Ovary (tissue), 9 donors: Measurements from ENCODE around the gene CTNNA3. TPM values are rescaled to one million over a fixed set of nuclear protein-coding genes. Genes with fewer than 3 reads are reported as not detected.

Experiments used
- DNase-seq, 5 donors: peaks; one replicate each; pipeline ENCODE4 v3.0.0-alpha.2; 2019 to 2020
- H3K27ac ChIP-seq, 2 donors: fragments of 200-600 bp; one replicate each; pipeline versions ENCODE4 v1.5.1 to v1.8.0; 2019 to 2022
- H3K27me3 ChIP-seq: fragments of 200-600 bp; one replicate; pipeline ENCODE4 v1.8.0; 2022
- H3K36me3 ChIP-seq: fragments of 200-600 bp; sonication (generic); one replicate; pipeline ENCODE4 v1.5.1; 2019
- H3K4me1 ChIP-seq: one replicate; pipeline ENCODE4 v1.8.1; 2013; ENCODE audit warnings: mild to moderate bottlenecking, moderate library complexity; ENCODE audit not compliant: insufficient read depth
- H3K4me3 ChIP-seq: fragments of 200-600 bp; sonication (generic); one replicate; pipeline ENCODE4 v1.5.1; 2017
- H3K9me3 ChIP-seq, 2 donors: fragments of 200-600 bp in 1 of 2; sonication (generic) in 1 of 2; one replicate each; pipeline versions ENCODE4 v1.5.1 to v1.8.1; 2013 to 2019; ENCODE audit warnings: mild to moderate bottlenecking in 1 of 2, moderate library complexity in 1 of 2
- CTCF ChIP-seq, 3 donors: fragments of 450-650 bp in 2 of 3; fragments of 200-600 bp in 1 of 3; IDR thresholded peaks; one replicate each; pipeline versions ENCODE4 v1.5.1 to v1.8.0; 2016 to 2022; ENCODE audit warnings: antibody characterized with exemption in 3 of 3, mild to moderate bottlenecking in 1 of 3
- EP300 ChIP-seq: sonication (generic); formaldehyde crosslinking; IDR thresholded peaks from one replicate; pipeline ENCODE4 v1.6.1; 2017; ENCODE audit warnings: antibody characterized with exemption
- POLR2A ChIP-seq: fragments of 450-650 bp; IDR thresholded peaks from one replicate; pipeline ENCODE4 v1.6.1; 2017; ENCODE audit warnings: antibody characterized with exemption, mild to moderate bottlenecking, moderate library complexity
- WGBS, 3 donors: extraction: QIAGEN DNeasy Blood & Tissue Kit in 1 of 3; methylation state at CpG; one replicate each; pipeline versions ENCODE4 v1.1.5 to v1.1.7; 2013 to 2017; 5-methylcytosine and 5-hydroxymethylcytosine counted together
- intact Hi-C, 4 donors: fragments of 100-400 bp; cut with DNase I; formaldehyde crosslinking; loops; one replicate each; pipeline versions ENCODE4 v1.11.0 to v1.15.1; 2022 to 2023
- polyA plus RNA-seq, 2 donors: library from polyadenylated mRNA; stranded (reverse); fragments of 200-250 nt in 1 of 2; fragments of 350-450 nt in 1 of 2; fragmentation: Illumina TruSeq in 1 of 2; extraction: RNeasy Lipid Tissue Mini Kit (QIAGEN cat#74804) in 1 of 2; gene quantifications; one replicate each; pipeline ENCODE4 v1.2.3, GENCODE V29; 2013 to 2014
- total RNA-seq, 7 donors: library from RNA; depleted of rRNA in 2 of 7; stranded (reverse); fragments of >200 nt in 2 of 7; fragmentation: NEBNext Ultra II Directional in 3 of 7; extraction: Animal tissue kit (Norgen Biotek cat#: 25700) in 3 of 7; gene quantifications; one replicate each; pipeline versions ENCODE4 v1.1.0 to v1.2.4, GENCODE V29; 2016 to 2023
- donor health status: DM: no; HTN: no; CAD: no; lungs with moderate emphysema.
- donor health status: DM: no; HTN: no; CAD: no.
- donor health status: Bipolar disorder and iron deficiency.
- donor health status: DM: yes; HTN: yes; CAD: no.
- donor health status: DM: no; HTN: no; CAD: no.
- donor health status: DM: yes; HTN: yes; CAD: no.

The CTNNA3 gene
- total and polyA plus RNA-seq, 9 donors, result 1.9 to 9.7 (median 4.0) TPM

DNA sequence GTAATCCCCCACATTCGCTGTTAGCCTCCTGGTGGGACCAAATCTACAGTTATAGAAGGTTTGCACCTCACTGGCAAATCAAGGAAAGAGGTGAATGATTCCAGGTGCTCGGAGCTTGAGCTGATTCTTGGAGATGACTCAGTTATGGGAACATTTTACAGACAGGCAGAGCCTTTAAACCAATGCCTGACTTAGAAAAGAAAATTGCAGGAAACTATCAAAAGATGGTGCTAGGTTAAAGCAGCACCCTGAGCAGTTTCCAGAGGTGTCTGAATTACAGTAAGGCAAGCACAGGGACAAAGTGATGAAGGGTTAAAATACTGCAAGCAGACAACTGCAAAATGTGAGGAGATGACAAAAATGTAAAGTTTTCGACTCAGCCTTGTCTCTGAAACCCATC is 767.2 kb downstream of the CTNNA3 start:
- 59 to 71% (median 69%) methylated on average over 3 of the region's 3 CpGs for WGBS, 3 donors

GRCh38 chr10:66927971-66928770 is 767.8 kb downstream of the CTNNA3 start:
- WGBS, 3 donors, result 47 to 57% (median 48%) methylated on average over 30 of the region's 30 CpGs
- no peaks in the 10 kb centered on the region for H3K4me1 ChIP-seq
- H3K4me3 ChIP-seq, result no peak overlapping the region
- DNase-seq, result peak in 2 of 5 donors; percentile 31 to 35
- H3K36me3 ChIP-seq, result no peaks in the 10 kb centered on the region
- TF ChIP-seq CTCF (IDR thresholded peaks at IDR 0.05), result no peak
- TF ChIP-seq EP300, result no peak
- TF ChIP-seq POLR2A, result no peak
- intact Hi-C loops, result no loop called here
- no peak overlapping the region for H3K27ac ChIP-seq
- no peaks in the 10 kb centered on the region for H3K9me3 ChIP-seq
- H3K27me3 ChIP-seq, result no peaks in the 10 kb centered on the region

More for the DNA sequence above, 767.2 kb downstream of the CTNNA3 start:
- H3K4me1 ChIP-seq, result no peaks in the 10 kb centered on the region
- TF ChIP-seq POLR2A (no peak), EP300 (no peak), CTCF (IDR thresholded peaks at IDR 0.05) (no peak)
- H3K27me3 ChIP-seq, result no peaks in the 10 kb centered on the region
- H3K9me3 ChIP-seq, result no peaks in the 10 kb centered on the region
- H3K4me3 ChIP-seq, result no peak overlapping the region
- H3K36me3 ChIP-seq, result no peaks in the 10 kb centered on the region
- intact Hi-C loops, result no loop called here
- no peak overlapping the region for H3K27ac ChIP-seq
- DNase-seq, result no peak

GRCh38 chr10:66927251-66927935 is 768.6 kb downstream of the CTNNA3 start:
- WGBS, 3 donors, result 93 to 96% (median 94%) methylated on average over 11 of the region's 11 CpGs
- no peaks in the 10 kb centered on the region for H3K4me1 ChIP-seq
- DNase-seq, result no peak
- no peak overlapping the region for H3K4me3 ChIP-seq
- intact Hi-C loops, result no loop called here
- TF ChIP-seq CTCF (IDR thresholded peaks at IDR 0.05), result no peak
- TF ChIP-seq EP300, result no peak
- TF ChIP-seq POLR2A, result no peak
- H3K27me3 ChIP-seq, result no peaks in the 10 kb centered on the region
- no peak overlapping the region for H3K27ac ChIP-seq
- H3K9me3 ChIP-seq, result no peaks in the 10 kb centered on the region
- H3K36me3 ChIP-seq, result no peaks in the 10 kb centered on the region

GRCh38 chr10:66926841-66927240 is 769.2 kb downstream of the CTNNA3 start:
- WGBS, 3 donors, result 91 to 96% (median 93%) methylated on average over 5 of the region's 5 CpGs
- intact Hi-C loops, result no loop called here
- no peak for DNase-seq

More at GRCh38 chr10:66926841-66927240, 769.2 kb downstream of the CTNNA3 start:
- Histone ChIP-seq H3K9me3 (no peaks in the 10 kb centered on the region), H3K27me3 (no peaks in the 10 kb centered on the region), H3K4me3 (no peak overlapping the region), H3K4me1 (no peaks in the 10 kb centered on the region), H3K36me3 (no peaks in the 10 kb centered on the region), H3K27ac (no peak overlapping the region)
- TF ChIP-seq POLR2A (no peak), EP300 (no peak), CTCF (IDR thresholded peaks at IDR 0.05) (no peak)
